ENCODE measurements around the gene RNF212.

- TF ChIP-seq CTCF (IDR thresholded peaks at IDR 0.05 in 2 of 3, conservative IDR thresholded peaks at IDR 0.05 in 1 of 3; ENCODE audit: control insufficient read depth in 2 of 3, extremely low read depth in 1 of 3, insufficient read depth in 1 of 3, low read depth in 3 of 3, low read length in 3 of 3) (no peak), ZNF207 (IDR thresholded peaks at IDR 0.05; ENCODE audit: borderline replicate concordance) (no peak), EP300 (IDR thresholded peaks at IDR 0.05; ENCODE audit: borderline replicate concordance in 1 of 2, control insufficient read depth in 1 of 2, low read depth in 2 of 2, low read length in 2 of 2) (no peak), MTA3 (IDR thresholded peaks at IDR 0.05; ENCODE audit: borderline replicate concordance, low read length) (no peak), IRF3 (IDR thresholded peaks at IDR 0.05) (no peak), ZNF274 (IDR thresholded peaks at IDR 0.05; ENCODE audit: insufficient read depth, insufficient read length) (no peak), ZBTB4 (CRISPR knock-in tag; IDR thresholded peaks at IDR 0.05) (no peak)
- TF ChIP-seq, protein P1, sequence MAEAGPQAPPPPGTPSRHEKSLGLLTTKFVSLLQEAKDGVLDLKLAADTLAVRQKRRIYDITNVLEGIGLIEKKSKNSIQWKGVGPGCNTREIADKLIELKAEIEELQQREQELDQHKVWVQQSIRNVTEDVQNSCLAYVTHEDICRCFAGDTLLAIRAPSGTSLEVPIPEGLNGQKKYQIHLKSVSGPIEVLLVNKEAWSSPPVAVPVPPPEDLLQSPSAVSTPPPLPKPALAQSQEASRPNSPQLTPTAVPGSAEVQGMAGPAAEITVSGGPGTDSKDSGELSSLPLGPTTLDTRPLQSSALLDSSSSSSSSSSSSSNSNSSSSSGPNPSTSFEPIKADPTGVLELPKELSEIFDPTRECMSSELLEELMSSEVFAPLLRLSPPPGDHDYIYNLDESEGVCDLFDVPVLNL (IDR thresholded peaks at IDR 0.05; ENCODE audit: low read depth, low read length) = no peak
These were observed 19.7 kb upstream of the RNF212 start for GRCh38 chr4:1133033-1133432.

Data from GM12878 (cell line).